LNCAP (cell line): ENCODE data around the gene ATP2B2.

Source experiments
- CTCF ChIP-seq: fragments of 450-650 bp; IDR thresholded peaks from 2 replicates; pipeline ENCODE4 v1.5.1; 2017; ENCODE audit warnings: mild to moderate bottlenecking

The ATP2B2 gene

GRCh38 chr3:10344147-10344943 lies 161.0 kb downstream of the ATP2B2 start:
- peak; percentile 99 for TF ChIP-seq CTCF

GRCh38 chr3:10343526-10343925 lies 161.9 kb downstream of the ATP2B2 start:
- TF ChIP-seq CTCF = no peak

GRCh38 chr3:10342781-10343180 lies 162.6 kb downstream of the ATP2B2 start:
- no peak for TF ChIP-seq CTCF

GRCh38 chr3:10341901-10342398 lies 163.4 kb downstream of the ATP2B2 start:
- no peak for TF ChIP-seq CTCF

- no peak for TF ChIP-seq CTCF
These were observed 164.9 kb downstream of the ATP2B2 start for GRCh38 chr3:10340476-10340875.

- TF ChIP-seq CTCF = no peak
These were observed 165.3 kb downstream of the ATP2B2 start for GRCh38 chr3:10340046-10340445.

- TF ChIP-seq CTCF = no peak
These were observed 165.9 kb downstream of the ATP2B2 start for GRCh38 chr3:10339376-10339955.
